ENCODE measurements around the gene INPP5A.

Gene INPP5A

GRCh38 chr10:132708441-132708840 lies 170.9 kb downstream of the INPP5A start:
- DNase-seq (ENCODE audit: low spot score) = no peak

- DNase-seq (ENCODE audit: low spot score) = no peak
Measured at GRCh38 chr10:132708936-132709335, 171.3 kb downstream of the INPP5A start.

DNA sequence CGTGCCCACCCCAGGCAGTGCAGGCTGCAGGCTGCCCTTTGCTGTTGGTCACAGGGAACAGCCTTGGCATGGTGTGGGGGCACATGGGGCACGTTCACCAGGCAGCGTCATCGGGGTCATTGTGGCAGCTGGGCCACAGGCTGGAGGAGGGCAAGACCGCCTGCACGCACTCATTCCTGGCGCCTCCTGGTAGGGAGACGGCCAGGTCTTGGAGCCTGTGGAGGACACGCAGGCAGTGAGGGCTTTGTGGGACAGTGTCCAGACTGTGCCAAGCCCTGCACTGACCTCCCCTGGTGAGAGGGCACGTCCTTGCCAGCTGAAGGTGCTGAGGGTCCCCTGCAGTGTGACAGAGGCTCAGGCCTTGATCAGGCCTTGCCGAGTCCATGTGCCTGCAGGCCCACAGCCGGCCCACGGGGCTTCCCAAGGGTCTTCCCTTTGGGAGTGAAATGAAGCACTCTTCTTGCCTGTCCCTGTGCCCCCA lies 171.9 kb downstream of the INPP5A start:
- DNase-seq (ENCODE audit: low spot score) = no peak

- DNase-seq (ENCODE audit: low spot score) = no peak
Measured at GRCh38 chr10:132710036-132710686, 172.6 kb downstream of the INPP5A start.

DNA sequence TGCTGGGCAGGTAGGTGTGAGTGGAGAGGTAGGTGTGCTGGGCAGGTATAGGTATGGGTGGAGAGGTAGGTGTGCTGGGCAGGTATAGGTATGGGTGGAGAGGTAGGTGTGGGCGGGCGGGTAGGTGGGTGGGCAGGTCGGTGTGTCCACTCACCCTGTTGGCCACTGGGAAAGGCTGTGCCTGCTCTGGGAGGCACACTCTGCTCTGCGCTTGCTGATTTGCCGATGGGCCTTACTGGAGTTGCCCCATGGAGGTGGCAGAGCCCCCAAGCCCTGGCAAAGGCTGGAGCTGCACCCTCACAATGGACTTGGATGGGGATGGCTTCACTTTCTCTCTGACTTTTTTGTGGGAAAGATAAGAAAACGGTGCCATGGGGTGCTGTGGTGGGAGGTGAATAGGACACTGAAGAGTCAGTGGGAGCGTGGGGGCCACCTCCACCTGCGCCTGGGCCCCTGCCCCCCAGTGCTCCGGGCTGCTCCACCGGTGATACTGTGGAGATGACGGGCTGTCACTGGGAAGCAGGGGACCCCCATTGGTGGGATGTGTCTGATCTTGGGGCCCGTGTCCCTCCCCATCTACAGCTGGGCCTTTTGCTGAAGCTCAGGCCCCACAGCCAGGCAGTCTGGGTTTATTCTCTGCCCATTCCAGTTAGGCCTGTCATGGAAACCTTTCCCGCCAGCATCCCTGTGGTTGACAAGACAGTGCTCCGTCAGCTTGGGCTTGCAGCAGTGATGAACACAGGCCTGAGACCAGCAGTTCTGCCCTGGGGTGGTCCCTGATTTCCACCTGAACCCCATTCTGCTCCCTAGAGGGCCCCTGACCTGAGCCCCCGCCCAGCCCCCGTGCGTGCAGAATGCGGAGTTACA lies 173.4 kb downstream of the INPP5A start:
- no peak for DNase-seq (ENCODE audit: low spot score)

GRCh38 chr10:132711613-132712121 lies 174.1 kb downstream of the INPP5A start:
- no peak for DNase-seq (ENCODE audit: low spot score)

DNA sequence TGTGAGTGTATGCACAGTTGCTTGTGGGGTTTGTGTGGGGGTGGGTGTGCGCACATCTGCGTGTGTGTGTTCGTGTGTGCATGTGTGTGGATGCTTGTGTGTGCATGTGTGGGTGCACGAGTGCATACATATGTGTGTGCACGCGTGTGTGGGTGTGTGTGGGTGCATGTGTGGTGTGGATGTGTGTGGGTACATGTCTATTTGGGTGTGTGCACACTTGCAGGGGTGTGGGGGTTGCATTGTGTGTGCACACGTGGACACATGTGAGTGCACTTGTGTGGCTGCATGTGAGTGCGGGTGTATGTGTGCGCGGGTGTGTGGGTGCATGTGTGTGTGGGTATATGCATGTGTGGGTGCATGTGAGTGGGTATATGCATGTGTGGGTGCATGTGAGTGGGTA lies 174.7 kb downstream of the INPP5A start:
- DNase-seq (ENCODE audit: low spot score) = no peak

DNA sequence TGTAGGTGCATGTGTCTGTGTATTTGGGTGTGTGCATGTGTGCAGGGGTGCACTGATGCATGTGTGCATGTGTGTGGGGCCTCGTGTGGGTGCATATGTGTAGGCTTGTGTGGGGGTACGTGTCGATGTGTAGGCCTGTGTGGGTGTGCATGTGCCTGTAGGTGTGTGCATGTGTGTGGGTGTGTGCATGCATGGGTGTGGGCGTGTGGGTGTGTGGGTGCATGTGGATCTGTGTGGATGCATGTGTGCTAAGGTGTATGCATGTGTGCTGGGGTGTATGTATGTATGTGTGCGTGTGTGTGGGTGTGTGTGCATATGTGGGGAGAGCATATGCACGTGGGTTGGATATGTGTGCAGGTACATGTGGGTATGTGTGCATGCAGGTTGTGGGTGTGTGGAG lies 175.2 kb downstream of the INPP5A start:
- DNase-seq (ENCODE audit: low spot score) = no peak

DNA sequence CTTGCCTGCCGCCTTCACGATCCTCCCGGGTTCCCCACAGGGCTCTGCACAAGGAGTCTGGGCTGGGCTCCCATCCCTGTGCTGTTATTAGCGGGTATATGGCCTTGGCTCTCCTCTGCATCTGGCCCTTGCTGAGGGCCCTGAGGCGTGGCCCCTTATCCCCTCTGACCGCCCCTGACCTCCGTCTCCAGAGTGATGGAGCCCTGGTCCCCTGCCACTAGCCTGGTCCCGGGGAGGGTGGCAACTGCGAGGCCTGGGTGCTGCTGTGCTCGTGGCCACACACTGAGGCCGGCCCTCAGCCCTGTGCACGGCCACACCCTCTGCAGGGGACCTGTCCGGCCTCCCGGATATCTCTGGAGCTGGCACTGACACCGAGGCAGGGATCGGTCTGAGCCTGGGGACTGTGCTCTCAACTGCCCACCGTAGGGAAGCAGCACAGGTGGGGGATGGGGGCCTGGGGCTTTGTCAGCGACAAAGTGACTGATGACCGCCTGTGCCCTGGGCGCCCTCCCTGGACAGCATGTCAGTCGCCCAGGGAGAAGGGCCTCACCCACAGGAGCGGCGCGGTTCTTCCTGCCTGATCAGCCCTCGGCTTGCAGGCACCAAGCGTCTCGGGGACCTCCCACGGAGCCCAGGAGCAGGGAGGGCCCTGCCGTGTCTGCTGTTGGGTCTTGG lies 176.0 kb downstream of the INPP5A start:
- no peak for DNase-seq (ENCODE audit: low spot score)

DNA sequence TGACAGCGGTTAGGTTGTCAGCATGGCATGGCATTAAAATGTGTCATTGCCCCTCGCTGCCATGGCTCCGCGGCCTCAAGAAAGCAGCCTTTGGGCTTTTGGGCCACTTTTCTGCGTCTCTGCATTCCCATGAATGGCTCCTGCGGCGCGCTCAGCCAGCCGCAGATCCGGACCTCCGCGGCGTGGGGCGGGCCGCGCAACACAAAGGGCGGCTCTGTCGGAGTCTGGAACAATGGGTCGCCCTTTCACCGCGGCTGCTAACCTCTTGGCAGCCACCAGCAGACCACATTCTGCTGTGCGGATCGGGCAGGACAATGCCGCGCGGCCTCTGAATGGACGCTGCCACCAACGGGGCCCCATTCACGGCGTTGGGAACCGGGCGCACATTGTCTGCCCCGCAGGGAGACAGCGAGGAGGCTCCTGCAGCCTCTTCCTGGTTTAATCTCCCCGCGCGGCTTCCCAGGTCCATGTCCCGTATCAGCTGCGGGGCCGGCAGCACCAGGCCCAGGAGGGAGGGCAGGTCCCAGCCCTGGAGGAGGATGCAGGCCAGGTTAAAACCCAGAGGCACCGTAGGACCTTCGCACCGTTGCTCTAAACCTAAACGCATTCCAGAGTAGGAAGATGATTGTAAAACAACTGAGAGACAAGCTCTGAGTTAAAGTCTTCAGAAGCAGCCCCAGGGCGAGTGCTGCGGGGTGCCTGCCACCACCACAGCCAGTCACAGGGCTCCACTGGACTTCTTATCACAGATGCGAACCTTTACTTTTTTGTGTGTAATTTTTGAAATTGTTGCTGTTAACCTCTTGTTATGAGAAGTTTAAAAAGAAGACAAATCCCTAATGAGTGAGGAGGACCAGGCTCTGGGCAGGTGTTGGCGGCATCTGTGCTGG lies 176.8 kb downstream of the INPP5A start:
- no peak for DNase-seq (ENCODE audit: low spot score)

GRCh38 chr10:132714986-132715775 lies 177.6 kb downstream of the INPP5A start:
- no peak for DNase-seq (ENCODE audit: low spot score)

GRCh38 chr10:132715776-132716680 lies 178.4 kb downstream of the INPP5A start:
- DNase-seq (ENCODE audit: low spot score) = no peak

- no peak for DNase-seq (ENCODE audit: low spot score)
Measured at GRCh38 chr10:132716691-132717490, 179.3 kb downstream of the INPP5A start.

GRCh38 chr10:132721725-132722124 lies 184.1 kb downstream of the INPP5A start:
- no peak for DNase-seq (ENCODE audit: low spot score)

GRCh38 chr10:132722394-132723329 lies 185.1 kb downstream of the INPP5A start:
- no peak for DNase-seq (ENCODE audit: low spot score)

DNA sequence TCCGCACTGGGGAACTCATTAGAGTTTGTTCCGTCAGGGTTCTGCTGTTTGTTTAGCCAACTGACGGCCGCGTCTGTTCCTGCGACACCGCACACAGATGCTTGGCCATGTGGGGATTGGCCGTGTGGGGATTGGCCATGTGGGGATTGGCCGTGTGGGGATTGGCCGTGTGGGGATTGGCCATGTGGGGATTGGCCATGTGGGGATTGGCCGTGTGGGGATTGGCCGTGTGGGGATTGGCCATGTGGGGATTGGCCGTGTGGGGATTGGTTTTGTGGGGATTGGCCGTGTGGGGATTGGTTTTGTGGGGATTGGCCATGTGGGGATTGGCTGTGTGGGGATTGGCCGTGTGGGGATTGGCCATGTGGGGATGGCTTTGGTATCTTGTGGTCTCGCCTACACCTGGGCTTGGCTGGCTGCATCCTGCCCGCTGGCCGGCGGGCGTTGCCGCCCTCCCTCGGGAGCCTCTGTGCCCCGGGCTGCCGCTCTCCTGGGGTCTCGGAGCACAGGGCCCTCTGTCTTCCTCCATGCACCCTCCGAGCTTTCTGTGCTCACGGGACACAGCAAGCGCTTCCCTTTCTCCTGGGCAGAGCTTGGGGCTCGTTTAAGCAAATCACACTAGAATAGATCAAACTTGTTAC lies 185.9 kb downstream of the INPP5A start:
- no peak for DNase-seq (ENCODE audit: low spot score)

DNA sequence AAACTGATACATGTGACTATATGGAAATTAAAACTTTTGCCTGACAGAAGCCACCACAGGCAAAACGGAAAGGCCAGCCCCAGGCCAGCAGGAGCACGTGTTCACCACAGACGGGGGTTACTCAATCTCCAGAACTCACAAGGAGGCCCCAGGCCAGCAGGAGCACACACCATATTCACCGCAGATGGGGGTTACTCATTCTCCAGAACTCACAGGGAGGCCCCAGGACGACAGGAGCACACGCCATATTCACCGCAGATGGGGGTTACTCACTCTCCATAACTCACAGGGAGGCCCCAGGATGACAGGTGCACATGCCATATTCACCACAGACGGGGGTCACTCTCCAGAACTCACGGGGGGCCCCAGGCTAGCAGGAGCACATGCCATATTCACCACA lies 186.9 kb downstream of the INPP5A start:
- no peak for DNase-seq (ENCODE audit: low spot score)
